Pons (tissue), 1 donor: ENCODE data around the gene NSMCE4A.
A peak's percentile ranks its signal among the peaks of the same experiment; 100 is the strongest.
"Not testable (repeated sequence)": the region's sequence is repeated elsewhere in the genome, so short reads cannot be mapped to it uniquely, and the experiment has no call there.

Experiments
- DNase-seq: peaks from one replicate; pipeline ENCODE4 v3.0.0-alpha.2; 2016; ENCODE audit warnings: low spot score

Gene NSMCE4A, protein sequence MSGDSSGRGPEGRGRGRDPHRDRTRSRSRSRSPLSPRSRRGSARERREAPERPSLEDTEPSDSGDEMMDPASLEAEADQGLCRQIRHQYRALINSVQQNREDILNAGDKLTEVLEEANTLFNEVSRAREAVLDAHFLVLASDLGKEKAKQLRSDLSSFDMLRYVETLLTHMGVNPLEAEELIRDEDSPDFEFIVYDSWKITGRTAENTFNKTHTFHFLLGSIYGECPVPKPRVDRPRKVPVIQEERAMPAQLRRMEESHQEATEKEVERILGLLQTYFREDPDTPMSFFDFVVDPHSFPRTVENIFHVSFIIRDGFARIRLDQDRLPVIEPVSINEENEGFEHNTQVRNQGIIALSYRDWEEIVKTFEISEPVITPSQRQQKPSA

DNA sequence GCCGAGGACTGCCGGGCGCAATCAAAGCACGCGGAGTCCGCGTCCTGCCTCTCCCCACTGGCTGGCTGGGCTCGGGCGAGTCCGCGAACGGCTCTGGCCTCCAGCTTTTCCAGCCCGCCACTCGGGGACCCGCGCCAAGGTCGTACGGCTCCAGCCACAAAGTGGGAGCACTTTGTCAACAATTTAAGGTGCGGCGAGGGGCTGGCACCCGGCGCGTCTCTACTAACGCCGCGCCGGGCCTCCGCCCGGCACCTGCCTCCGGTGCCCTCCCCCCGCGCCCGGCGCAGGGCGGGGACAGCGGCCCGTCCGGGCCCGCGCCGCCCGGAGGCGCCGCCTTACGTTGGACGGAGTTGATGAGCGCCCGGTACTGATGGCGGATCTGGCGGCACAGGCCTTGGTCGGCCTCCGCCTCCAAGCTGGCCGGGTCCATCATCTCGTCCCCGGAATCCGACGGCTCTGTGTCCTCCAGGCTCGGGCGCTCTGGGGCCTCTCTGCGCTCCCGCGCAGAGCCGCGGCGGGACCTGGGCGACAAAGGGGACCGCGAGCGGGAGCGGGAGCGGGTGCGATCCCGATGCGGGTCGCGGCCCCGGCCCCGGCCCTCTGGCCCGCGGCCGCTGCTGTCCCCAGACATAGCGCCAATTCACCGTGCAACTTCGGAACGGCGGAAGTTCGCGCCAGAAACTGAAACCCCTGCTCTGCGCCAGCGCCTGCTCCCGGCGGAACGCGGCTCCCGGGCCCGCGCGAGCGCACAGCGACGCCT is at the start of gene NSMCE4A:
TSS of gene NSMCE4A (minus strand) at position 683 of the 760 bp plus-strand sequence. CDS start at position 631, 52 bp downstream.
- peak; percentile 60 for DNase-seq

DNA sequence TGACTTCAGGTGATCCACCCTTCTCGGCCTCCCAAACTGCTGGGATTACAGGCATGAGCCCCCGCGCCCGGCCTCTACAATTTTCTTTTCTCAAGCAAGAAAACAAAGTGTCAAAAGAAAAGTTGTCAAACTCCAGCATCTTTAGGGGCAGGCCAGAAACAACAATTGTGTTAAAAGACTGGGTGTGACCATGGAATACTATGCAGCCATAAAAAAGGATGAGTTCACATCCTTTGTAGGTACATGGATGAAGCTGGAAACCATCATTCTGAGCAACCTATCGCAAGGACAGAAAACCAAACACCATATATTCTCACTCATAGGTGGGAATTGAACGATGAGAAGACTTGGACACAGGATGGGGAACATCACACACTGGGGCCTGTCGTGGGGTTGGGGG is 48.2 kb upstream of the NSMCE4A start:
- DNase-seq = not testable (repeated sequence)

DNA sequence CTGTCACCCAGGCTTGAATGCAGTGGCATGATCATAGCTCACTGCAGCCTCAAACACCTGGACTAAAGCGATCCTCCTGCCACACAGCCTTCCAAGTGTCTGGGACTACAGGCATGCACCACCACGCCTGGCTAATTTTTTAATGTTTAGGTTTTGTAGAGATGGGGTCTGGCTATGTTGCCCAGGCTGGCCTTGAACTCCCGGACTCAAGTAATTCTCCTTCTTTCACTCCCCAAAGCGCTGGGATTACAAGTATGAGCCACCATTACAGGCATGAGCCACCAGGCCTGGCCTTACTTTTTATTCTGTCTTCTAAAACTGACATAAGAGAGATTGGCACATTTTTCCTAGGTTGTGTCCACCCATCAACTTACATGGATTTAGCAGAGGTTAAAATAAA is 47.3 kb upstream of the NSMCE4A start:
- no peak for DNase-seq

DNA sequence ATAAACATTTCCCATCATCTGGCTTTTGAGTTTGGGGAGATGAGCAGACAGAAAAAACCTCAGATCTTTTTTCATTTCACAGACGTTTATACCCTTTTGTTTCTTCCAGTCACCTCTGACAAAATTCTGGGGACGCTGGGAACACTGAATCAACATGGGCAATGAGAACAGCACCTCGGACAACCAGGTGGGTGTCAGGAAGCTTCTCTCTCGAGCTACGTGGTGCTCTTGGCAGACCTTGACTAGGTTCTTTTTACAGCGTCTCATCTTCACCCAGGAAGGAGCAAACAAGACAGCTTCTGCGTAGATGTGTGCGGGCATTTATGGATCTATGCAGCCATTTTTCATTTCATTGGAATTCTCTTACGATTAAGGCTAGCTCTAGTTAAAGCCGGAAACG is 46.8 kb upstream of the NSMCE4A start:
- DNase-seq = no peak

DNA sequence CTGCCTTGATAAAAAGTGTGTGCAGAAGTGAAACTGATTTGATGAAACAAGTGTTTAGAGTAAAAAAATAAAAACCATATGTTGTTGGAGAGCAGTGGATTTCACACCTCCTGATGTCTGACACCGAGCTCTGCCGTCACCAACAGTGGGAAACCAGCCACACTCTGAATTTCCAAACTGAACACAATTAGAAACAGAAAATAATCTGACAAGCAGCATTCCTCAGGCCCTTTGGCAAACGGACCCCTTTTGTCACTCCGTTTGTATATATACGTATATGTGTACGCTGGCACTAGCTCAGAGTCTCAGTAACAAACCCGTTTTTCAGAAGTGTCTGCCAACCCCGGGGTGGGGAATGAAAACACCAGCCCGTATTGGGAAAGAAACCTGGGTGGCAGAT is 46.4 kb upstream of the NSMCE4A start:
- DNase-seq = no peak

DNA sequence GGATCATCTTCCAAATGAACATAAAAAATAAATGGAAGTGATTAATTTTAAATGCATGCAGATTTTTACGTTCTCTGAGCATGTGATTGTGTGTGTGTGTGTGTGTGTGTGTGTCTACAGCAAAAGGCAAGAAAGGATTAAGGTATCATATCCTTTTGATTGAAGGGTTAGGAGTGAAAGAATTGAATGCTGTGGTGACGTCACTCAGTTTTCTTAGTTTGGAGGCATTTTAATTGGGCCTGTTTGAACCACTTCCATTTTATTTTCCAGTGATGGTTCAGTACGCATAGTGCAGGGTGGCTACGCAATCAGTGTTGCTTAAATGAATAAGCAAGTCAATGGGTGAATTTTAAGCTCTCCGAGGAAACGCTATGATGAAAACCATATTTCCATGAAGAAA is 45.2 kb upstream of the NSMCE4A start:
- no peak for DNase-seq

DNA sequence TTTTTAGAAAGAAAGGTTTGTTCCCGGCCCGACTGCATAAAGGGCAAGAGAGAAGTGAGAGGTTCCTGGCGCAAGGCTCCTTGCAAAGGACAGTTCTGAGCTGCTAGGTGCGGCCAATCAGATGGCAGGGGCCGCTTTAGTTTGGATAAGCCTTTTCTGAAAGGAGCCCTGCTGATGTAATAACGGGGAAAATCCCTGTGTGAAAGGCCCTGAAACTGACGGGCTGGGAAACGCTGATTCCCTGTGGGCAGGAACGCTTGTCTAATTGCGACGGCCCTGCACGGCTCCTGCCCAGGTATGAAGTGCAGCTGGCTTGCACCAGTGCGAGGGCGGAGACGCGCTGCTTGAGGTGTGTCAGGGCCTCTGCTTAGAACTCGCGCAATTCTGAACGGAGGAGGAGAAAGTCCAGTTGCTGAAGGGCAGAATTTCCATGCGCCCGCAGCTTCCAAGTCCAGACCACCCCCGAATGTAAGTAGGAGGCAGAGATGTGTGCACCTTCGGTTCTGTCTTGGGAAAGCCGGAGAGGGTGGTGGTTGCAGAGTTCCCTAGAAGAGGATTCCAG is 44.5 kb upstream of the NSMCE4A start:
- DNase-seq = no peak

DNA sequence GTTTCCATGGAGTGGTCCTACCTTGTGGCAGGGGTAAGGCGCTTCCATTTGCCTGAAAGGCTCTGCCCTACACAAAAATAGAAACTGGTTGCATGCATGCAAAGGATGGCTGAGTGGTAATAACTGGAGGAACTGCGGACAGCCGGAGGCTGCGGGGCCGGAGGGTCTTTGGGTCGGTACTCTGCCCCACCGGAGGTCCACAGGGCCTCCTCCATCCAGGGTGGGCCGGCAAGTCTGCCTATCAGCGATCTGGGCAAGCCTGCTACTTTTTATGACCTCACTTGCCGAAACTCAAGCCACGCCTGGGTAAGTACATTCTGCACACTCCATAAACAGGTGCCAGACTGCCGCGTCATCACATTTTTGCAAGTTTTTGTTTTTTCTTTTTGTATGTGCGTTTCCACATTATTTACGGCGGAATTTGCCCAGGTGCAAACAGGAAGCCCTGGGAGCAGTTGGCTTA is 44.0 kb upstream of the NSMCE4A start:
- no peak for DNase-seq

DNA sequence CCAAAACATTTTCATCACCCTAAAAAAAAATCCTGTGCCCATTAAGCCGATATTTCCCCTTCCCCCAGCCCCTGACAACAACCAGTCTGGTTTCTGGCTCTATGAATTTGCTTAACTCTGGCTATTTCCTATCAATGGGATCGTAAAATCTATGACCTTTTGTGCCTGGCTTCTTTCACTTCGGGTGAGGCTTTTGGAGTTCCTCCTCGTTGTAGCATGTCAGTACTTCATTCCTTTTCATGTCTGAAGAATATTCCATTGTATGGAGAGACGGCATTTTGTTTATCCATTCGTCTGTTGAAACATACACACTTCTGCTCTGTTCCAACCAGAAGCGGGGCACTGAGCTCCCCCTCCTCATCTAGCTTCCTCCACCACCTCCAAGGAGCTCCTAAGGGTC is 43.5 kb upstream of the NSMCE4A start:
- no peak for DNase-seq

DNA sequence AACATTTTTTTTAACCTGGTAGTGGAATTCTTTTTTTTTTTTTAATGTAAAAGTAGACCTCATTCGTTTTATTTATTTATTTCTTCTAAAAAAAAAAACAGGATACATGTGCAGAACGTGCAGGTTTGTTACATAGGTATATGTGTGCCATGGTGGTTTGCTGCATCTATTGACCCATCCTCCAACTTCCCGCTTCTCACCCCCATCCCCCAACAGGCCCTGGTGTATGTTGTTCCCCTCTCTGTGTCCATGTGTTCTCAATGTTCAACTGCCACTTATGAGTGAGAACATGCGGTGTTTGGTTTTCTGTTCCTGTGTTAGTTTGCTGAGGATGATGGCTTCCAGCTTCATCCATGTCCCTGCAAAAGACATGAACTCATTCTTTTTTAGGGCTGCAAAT is 42.9 kb upstream of the NSMCE4A start:
- not testable (repeated sequence) for DNase-seq

DNA sequence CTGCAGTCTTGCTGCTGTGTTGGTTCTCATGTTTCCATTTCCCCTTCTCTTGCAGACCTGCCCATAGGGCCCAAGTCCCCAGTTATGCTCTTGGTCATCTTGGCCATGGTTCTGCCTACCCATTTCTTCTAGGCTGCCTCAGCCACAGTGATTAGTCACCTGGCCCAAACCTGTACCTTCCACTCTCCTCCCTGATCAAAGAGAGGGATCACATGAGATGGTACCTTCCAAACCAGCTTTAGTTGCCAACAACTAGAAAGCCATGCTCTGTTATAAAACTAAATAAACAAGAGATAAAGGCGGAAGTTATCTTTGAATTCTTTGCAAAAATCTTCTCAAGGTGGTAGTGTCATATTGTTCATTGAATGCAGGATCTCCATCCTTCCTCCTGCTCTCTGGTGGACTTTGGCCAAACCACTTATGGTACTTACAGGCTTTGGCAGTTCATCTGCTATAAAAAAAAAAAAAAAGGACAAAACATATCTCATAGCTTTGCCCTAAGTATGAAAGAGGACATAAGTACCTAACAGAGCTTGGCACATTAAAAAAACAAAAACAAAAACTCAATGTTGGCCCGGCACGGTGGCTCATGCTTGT is 39.7 kb upstream of the NSMCE4A start:
- DNase-seq = no peak

DNA sequence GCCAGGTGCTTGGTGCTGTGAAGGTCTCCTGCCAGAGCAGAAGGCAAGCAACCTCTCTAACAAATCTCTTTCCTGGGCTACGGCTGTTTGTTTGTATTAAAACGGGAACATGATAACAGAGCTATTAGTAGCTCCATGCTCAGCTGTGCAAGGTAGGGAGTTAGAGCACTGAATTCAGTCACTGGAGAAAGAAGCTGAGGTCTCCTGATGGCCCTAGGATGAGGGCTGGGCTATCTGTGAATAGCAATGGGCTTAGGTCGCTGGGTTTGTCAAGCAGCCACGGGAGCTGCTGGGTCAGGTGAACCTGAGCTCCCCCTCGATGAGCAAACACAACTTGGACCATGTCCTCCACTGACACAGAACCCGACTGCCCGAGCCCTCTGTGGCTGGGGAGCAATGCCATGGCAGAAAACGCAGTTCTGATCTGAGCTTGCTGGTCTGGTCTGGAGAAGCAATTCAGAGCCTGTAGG is 38.3 kb upstream of the NSMCE4A start:
- DNase-seq = no peak

DNA sequence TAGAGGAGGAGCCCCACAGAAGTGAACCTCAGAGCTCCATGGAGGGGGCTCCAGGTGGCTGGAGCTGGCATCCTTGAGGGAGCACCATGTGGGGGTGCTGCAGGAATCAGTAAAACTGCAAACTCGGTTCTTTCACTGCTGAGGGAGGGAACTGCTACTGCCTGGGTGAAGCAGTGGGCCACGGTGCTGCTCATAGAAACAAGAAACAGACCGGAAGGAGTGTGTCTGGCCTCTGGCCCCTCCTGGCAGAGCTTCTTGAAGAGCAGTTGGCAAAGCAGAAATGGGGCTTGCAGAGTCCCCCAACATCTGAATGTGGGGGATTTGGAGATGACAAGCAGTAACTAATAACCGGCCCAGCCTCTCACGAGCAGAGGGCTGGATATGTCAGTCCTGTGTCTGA is 37.7 kb upstream of the NSMCE4A start:
- no peak for DNase-seq

DNA sequence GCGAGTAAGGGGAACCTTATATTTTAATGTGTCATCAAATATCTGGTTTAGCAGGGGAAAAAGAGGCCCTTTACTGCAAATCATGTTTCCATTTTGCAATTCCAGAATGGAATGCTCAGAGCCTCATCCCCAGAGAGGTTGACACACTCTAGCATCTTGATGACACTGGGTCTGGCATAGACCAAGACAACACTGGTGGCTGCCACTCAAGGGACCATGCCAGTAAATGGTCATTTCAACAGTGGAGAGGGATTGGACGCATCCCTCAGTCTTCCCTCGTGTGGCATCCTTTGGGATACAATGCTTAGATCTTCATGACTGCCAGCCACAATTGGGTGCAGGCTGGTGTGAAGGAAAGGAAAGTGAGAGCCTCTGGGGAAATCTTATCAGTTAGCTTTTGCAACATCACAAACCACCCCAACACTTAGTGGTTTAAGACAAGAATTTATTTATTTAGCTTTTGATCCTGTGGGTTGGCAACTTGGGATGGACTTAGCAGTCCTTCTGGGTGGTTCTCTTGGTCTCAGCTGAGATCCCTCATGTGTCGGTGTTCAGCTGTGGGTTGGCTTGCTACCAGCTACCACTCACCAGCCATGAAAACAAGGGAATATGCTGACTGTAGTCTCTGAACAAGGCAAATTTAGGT is 35.5 kb upstream of the NSMCE4A start:
- no peak for DNase-seq

DNA sequence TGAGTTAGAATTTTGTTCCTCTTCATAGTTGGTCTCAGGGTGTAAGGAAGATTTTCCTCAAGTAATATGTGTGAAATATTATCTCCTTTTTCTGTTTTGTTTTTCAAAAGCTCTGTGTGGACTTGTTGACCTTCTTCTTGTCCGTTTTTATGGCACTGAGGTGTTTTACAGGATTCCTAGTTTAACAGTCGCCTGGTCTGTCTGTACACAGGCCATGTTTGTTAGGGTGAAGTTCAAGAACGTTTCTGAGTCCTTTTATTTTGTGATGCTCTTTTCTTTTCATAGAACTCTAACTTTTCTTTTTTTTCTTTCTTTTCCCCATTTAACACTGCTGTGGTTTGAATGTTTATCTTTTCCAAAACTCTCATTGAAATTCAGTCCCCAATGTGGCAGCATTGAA is 32.4 kb upstream of the NSMCE4A start:
- DNase-seq = no peak

DNA sequence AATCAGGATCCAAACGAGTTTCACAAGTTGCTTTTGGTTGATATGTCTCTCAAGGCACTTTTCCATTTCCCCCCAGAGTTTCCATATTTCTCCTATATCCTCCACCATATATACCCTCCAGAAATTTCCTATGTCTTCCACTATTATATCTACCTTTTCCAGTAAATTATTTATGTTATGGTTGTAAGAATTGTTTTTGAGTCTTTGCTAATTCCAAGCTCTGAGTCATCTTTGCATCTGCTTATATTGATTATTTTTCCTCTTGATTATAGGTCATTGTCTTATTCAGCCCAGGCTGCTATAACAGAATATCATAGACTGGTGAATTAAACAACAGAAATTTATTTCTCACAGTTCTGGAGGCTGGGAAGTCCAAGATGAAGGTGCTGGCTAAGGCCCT is 26.7 kb upstream of the NSMCE4A start:
- no peak for DNase-seq

DNA sequence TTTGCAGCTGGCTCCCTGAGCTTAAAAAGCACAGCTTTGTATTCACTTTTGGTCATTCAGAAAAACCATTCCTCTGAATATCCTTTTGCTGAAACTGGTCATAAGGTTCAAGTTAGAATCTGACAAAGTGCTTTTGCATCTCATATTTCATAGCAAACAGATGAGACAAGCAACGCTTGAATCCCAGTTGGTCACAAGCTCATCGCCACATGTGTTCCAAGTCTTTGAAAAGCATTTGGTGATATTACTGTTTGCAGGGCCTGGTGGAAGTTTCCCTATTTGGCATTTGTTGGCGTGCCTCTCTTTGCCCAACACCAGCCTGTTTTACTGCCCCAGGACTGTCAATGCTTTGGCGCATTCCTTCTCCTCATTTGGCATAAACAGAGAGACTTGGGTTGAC is 24.3 kb upstream of the NSMCE4A start:
- DNase-seq = no peak

DNA sequence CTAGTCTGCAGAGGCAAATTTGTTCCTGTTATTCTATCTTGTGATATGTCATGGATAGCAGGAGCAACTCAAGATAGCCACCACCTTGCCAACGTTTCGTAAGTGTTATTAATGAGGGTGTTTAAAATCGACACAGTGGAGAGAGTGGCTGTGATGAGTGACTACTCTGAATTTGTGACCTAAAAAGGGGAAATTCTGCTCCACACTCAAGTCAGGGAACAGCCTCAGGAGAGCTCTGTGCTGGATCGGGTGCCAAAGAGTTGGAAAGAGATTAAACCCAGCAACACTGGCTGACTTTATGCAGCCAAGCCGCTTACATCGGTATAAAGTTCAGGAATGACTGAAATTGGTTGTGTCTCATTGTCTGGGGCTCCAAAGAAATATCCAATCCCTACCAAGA is 23.4 kb upstream of the NSMCE4A start:
- no peak for DNase-seq

DNA sequence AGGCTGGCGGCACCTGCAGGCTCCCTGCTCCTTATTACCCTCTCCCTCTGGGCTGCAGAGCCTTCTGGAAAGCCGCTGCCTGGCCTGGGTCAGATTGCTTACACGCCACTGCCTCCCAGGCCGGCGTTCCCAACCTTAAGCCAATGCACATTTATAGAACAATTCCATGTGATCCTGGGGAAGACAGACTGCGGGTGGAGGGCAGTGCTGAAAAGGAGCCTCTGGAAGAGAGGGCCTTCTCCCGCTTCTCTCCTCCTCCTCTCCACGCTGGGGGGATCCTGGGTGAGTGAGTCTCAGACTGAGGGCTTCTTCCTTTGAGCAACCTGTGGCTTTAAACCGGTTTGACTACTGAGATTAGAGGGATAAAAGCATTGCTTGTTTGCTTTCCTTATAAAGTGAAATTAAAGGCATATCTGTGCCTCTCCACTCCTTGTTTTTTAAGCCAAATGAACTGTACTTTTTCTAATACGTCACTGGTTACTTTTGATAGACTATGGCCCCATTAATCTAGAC is 19.5 kb upstream of the NSMCE4A start:
- no peak for DNase-seq

DNA sequence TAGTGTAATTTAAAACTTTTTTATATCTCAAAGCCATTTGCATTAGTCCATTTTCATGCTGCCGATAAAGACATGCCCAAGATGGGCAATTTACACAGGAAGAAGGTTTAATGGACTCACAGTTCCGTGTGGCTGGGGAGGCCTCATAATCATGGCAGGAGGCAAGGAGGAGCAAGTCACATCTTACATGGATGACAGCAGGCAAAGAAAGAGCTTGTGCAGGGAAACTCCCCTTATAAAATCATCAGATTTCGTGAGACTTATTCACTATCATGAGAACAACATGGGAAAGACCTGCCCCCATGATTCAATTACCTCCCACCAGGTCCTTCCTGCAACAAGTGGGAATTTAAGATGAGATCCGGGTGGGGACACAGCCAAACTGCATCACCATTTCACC is 16.7 kb upstream of the NSMCE4A start:
- DNase-seq = not testable (repeated sequence)

DNA sequence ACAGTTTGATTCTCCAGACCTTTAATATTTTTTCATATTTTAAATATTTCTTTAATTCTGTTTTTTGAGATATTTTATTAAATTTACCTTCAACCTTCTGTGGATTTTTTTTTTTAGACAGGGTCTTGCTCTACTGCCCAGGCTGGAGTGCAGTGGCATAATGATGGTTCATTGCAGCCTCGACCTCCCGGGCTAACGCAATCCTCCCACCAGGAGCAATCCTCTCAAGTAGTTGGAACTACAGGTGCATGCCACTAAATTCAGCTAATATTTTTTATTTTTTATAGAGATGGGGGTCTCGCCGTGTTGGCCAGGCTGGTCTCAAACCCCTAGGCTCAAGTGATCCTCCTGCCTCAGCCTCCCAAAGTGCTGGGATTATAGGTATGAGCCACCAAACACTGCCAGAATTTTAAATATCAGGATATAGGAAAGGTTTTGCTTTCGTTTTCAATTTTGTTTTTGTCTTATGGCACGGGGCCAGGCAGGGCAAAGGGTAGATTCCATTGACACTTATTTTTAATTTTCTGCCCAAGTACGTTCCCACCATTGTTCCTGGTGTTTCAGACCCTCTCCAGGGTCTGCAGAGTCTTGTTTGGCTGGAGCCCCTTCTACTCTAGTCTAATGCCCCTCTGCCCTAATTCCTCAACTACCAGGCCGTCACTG is 15.1 kb upstream of the NSMCE4A start:
- no peak for DNase-seq
